ENCODE data around the gene STK16. TPM values are rescaled to one million over a fixed set of nuclear protein-coding genes. Genes with fewer than 3 reads are reported as not detected.
A peak's percentile ranks its signal among the peaks of the same experiment; 100 is the strongest.

Gene STK16
- total RNA-seq, 8 experiments from 2014 or later = 14.6 to 36.9 (median 23.7) TPM

DNA sequence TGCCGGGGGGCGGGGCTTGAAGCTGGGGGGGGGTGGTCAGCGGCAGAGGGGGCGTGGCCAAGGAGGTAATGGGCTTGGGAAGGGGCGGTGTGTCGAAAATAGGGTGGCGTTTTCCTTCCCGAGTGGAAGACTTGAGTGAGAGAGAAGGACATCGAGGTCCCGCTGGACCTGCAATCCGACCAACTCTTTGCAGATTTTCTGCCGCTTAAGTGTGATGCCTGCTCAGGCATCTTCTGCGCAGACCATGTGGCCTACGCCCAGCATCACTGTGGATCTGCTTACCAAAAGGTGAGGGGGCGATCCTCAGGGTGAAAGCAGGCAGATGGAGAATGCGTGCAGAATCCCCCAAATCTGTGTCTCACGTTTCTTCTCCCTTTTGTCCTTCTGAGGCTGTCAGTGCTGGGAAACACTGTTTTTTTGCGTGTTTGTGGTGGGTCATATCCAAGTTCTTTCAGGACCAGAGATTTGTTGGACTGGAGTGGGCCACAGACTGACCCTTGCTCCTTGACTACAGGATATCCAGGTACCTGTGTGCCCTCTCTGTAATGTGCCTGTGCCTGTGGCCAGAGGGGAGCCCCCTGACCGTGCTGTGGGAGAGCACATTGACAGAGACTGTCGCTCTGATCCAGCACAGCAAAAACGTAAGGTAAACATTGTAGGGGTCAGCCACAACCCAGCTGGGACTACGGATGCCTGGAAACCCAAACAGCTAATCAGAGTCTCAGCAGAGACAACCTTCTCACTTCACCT, 38.0 kb upstream of the STK16 start:
- peak in 1 of 8 experiments; percentile 9 for ATAC-seq (replicated peaks in 6 of 8)
- Histone ChIP-seq H3K4me1 (replicated peaks in 1 of 2) (peaks cover 7 to 11% of the 10 kb centered on the region in 2 donors), H3K27ac (peak overlapping the region; percentile 34 to 87), H3K4me3 (peak overlapping the region; percentile 54 to 91 (median 57))
- in situ Hi-C loops (cut with MboI; ENCODE audit: low pct_unique_long_range_greater_than_20kb in 2 of 9, low sequenced_read_pairs in 9 of 9, unreplicated experiment in 9 of 9) = no loop called here
- 0 to 57% (median 24%) methylated on average over 1 to 9 of the region's 22 CpGs; no CpG with 5 or more reads in 5 of the 10 experiments for WGBS, 10 experiments

DNA sequence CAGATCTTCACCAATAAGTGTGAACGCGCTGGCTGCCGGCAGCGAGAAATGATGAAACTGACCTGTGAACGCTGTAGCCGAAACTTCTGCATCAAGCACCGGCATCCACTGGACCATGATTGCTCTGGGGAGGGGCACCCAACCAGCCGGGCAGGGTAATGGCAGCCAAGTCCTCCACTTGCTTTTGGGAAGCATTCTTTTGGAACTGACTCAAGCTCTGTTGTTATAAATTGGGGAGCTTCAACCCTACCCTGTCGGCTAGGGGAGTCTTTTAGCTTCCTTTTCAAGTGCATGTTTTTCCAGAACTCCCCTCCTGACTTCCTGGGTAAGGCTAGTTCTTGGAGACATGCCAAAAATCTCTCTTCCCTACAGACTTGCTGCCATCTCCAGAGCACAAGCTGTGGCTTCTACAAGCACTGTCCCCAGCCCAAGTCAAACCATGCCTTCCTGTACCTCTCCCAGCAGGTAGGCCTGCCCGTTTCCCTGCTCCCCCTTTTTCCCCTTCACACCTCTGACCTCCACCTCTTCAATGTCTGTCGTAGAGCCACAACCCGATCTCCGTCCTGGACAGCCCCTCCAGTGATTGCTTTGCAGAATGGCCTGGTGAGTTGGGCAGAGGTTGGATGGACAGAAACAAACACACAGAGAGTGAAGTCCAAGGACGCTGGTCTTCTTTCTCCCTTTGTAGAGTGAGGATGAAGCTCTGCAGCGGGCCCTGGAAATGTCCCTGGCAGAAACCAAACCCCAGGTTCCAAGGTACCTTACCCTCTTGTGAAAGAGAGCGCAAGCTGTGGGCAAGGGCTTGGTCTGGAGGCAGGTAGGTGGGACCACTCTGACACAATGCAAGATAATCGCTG, 37.2 kb upstream of the STK16 start:
- in situ Hi-C loops (cut with MboI; ENCODE audit: low pct_unique_long_range_greater_than_20kb in 2 of 9, low sequenced_read_pairs in 9 of 9, unreplicated experiment in 9 of 9) = no loop called here
- Histone ChIP-seq H3K27ac (peak overlapping the region in 1 of 2 donors; percentile 87), H3K4me1 (replicated peaks in 1 of 2) (peaks cover 7 to 11% of the 10 kb centered on the region in 2 donors), H3K4me3 (peak overlapping the region in 3 of 5 donors; percentile 55 to 72 (median 57))
- no peak for ATAC-seq (replicated peaks in 6 of 8)
- WGBS, 10 experiments = 57 to 100% (median 84%) methylated on average over 1 to 10 of the region's 17 CpGs; no CpG with 5 or more reads in 1 of the 10 experiments

GRCh38 chr2:219209236-219210195, 35.8 kb upstream of the STK16 start:
- 46 to 95% (median 87%) methylated on average over 1 to 9 of the region's 18 CpGs; no CpG with 5 or more reads in 2 of the 10 experiments for WGBS, 10 experiments
- no peak for ATAC-seq (replicated peaks in 6 of 8)
- peaks cover 7 to 11% of the 10 kb centered on the region in 2 donors for H3K4me1 ChIP-seq (replicated peaks in 1 of 2)
- H3K27ac ChIP-seq = no peak overlapping the region
- no peak overlapping the region for H3K4me3 ChIP-seq
- in situ Hi-C loops (cut with MboI; ENCODE audit: low pct_unique_long_range_greater_than_20kb in 2 of 9, low sequenced_read_pairs in 9 of 9, unreplicated experiment in 9 of 9) = no loop called here

- peaks cover 7 to 11% of the 10 kb centered on the region in 2 donors for H3K4me1 ChIP-seq (replicated peaks in 1 of 2)
- no peak for ATAC-seq (replicated peaks in 6 of 8)
- H3K4me3 ChIP-seq = no peak overlapping the region
- in situ Hi-C loops (cut with MboI; ENCODE audit: low pct_unique_long_range_greater_than_20kb in 2 of 9, low sequenced_read_pairs in 9 of 9, unreplicated experiment in 9 of 9) = no loop called here
- 60 to 100% (median 93%) methylated on average over 1 to 14 of the region's 24 CpGs; no CpG with 5 or more reads in 2 of the 10 experiments for WGBS, 10 experiments
- no peak overlapping the region for H3K27ac ChIP-seq
Observed at GRCh38 chr2:219210196-219210885, 34.9 kb upstream of the STK16 start.

DNA sequence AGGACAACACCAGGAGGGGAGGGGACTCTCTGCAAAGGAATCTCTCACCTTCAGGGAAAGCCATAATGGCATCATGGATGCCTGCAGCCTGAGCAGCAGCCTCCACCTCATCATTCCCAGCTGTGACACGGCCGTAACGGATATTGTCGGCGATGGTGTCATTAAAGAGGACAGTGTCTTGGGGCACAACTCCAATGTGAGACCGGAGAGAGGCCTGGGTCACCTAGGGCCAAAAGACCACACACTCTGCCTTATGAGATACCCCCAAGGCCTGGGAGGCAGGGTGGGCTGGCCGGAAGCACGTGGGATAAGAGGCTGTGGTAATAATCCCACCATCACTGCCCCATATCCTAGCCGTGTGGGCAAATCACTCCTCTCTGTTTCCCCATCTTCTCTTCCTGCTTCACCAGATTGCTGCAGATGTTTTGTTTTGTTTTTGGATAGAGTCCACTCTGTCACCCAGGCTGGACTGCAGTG, 34.4 kb upstream of the STK16 start:
- H3K4me1 ChIP-seq (replicated peaks in 1 of 2) = peaks cover 7 to 8% of the 10 kb centered on the region in 2 donors
- no peak overlapping the region for H3K27ac ChIP-seq
- no peak overlapping the region for H3K4me3 ChIP-seq
- ATAC-seq (replicated peaks in 6 of 8) = no peak
- 67 to 83% methylated on average over 2 to 6 of the region's 9 CpGs; no CpG with 5 or more reads in 8 of the 10 experiments for WGBS, 10 experiments
- in situ Hi-C loops (cut with MboI; ENCODE audit: low pct_unique_long_range_greater_than_20kb in 2 of 9, low sequenced_read_pairs in 9 of 9, unreplicated experiment in 9 of 9) = no loop called here

DNA sequence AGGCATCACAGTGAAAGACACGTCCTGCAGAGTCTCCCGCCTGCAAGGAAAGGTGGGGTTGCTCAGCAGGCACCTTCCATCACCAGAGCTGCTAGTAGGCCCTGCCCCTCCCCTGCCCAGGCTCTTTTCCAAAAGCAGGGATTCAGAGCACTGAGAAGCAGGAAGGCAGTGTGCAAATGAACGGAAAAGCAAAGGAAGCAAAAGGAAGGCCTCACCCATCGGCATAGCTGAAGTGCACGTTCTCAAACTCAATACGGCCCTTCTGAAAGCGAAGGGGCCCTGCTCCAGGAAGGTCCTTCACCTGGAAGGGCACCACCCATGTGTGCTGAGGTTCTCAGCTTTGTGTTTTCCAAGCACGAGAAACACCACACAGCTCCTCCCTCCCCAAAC, 32.3 kb upstream of the STK16 start:
- in situ Hi-C loops (cut with MboI; ENCODE audit: low pct_unique_long_range_greater_than_20kb in 2 of 9, low sequenced_read_pairs in 9 of 9, unreplicated experiment in 9 of 9) = no loop called here
- Histone ChIP-seq H3K4me1 (replicated peaks in 1 of 2) (peaks cover 5 to 9% of the 10 kb centered on the region in 2 donors), H3K27ac (no peak overlapping the region), H3K4me3 (no peak overlapping the region)
- ATAC-seq (replicated peaks in 6 of 8) = no peak
- WGBS, 10 experiments = 86 to 100% (median 92%) methylated on average over 1 to 6 of the region's 8 CpGs; no CpG with 5 or more reads in 3 of the 10 experiments

- no peak overlapping the region for H3K27ac ChIP-seq
- WGBS, 10 experiments = 57 to 100% (median 99%) methylated on average over 1 to 7 of the region's 10 CpGs; no CpG with 5 or more reads in 2 of the 10 experiments
- H3K4me3 ChIP-seq = no peak overlapping the region
- in situ Hi-C loops (cut with MboI; ENCODE audit: low pct_unique_long_range_greater_than_20kb in 2 of 9, low sequenced_read_pairs in 9 of 9, unreplicated experiment in 9 of 9) = no loop called here
- ATAC-seq (replicated peaks in 6 of 8) = no peak
- H3K4me1 ChIP-seq (replicated peaks in 1 of 2) = peaks cover 5 to 8% of the 10 kb centered on the region in 2 donors
Observed at GRCh38 chr2:219213486-219214071, 31.7 kb upstream of the STK16 start.

DNA sequence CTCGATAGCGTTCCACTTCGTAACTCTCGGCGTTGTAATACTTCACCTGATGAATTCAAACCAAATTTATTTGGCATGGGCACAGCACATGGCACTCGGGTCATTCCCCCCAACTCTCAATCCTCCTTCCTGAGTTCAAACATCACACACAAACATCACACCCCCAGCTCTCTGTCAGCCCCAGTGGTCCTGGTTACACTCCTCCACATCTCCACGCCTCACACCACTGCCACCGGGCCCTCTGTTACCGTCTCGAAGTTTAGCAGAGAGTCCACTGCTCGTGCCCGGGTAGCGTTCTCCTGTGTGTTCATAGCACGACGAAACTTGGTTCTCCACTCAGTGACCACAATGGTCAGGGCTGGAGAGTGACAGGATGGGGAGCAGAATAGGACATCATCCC, 31.1 kb upstream of the STK16 start:
- ATAC-seq (replicated peaks in 6 of 8) = no peak
- Histone ChIP-seq H3K4me3 (no peak overlapping the region), H3K4me1 (replicated peaks in 1 of 2) (peaks cover 6 to 8% of the 10 kb centered on the region in 2 donors), H3K27ac (no peak overlapping the region)
- in situ Hi-C loops (cut with MboI; ENCODE audit: low pct_unique_long_range_greater_than_20kb in 2 of 9, low sequenced_read_pairs in 9 of 9, unreplicated experiment in 9 of 9) = no loop called here
- 92 to 100% (median 99%) methylated on average over 1 to 13 of the region's 15 CpGs; no CpG with 5 or more reads in 3 of the 10 experiments for WGBS, 10 experiments

- in situ Hi-C loops (cut with MboI; ENCODE audit: low pct_unique_long_range_greater_than_20kb in 2 of 9, low sequenced_read_pairs in 9 of 9, unreplicated experiment in 9 of 9) = no loop called here
- H3K27ac ChIP-seq = no peak overlapping the region
- WGBS, 10 experiments = 86 to 100% (median 100%) methylated on average over 1 to 5 of the region's 6 CpGs; no CpG with 5 or more reads in 3 of the 10 experiments
- H3K4me1 ChIP-seq (replicated peaks in 1 of 2) = peaks cover 12 to 13% of the 10 kb centered on the region in 2 donors
- no peak overlapping the region for H3K4me3 ChIP-seq
- no peak for ATAC-seq (replicated peaks in 6 of 8)
Observed at GRCh38 chr2:219214786-219215185, 30.5 kb upstream of the STK16 start.

- 90 to 100% (median 100%) methylated on average over 1 to 2 of the region's 27 CpGs; no CpG with 5 or more reads in 7 of the 10 experiments for WGBS, 10 experiments
- no peak for ATAC-seq (replicated peaks in 6 of 8)
- no peak overlapping the region for H3K4me3 ChIP-seq
- H3K4me1 ChIP-seq (replicated peaks in 1 of 2) = peaks cover 12 to 13% of the 10 kb centered on the region in 2 donors
- H3K27ac ChIP-seq = no peak overlapping the region
- in situ Hi-C loops (cut with MboI; ENCODE audit: low pct_unique_long_range_greater_than_20kb in 2 of 9, low sequenced_read_pairs in 9 of 9, unreplicated experiment in 9 of 9) = no loop called here
Observed at GRCh38 chr2:219215871-219216534, 29.3 kb upstream of the STK16 start.

- no peak overlapping the region for H3K27ac ChIP-seq
Observed at GRCh38 chr2:219216535-219216915, 28.8 kb upstream of the STK16 start.

More at GRCh38 chr2:219216535-219216915, 28.8 kb upstream of the STK16 start:
- peaks cover 12 to 13% of the 10 kb centered on the region in 2 donors for H3K4me1 ChIP-seq (replicated peaks in 1 of 2)
- no peak for ATAC-seq (replicated peaks in 6 of 8)
- WGBS, 10 experiments = 40 to 100% (median 94%) methylated on average over 1 to 4 of the region's 6 CpGs; no CpG with 5 or more reads in 5 of the 10 experiments
- H3K4me3 ChIP-seq = no peak overlapping the region
- in situ Hi-C loops (cut with MboI; ENCODE audit: low pct_unique_long_range_greater_than_20kb in 2 of 9, low sequenced_read_pairs in 9 of 9, unreplicated experiment in 9 of 9) = no loop called here

Data from motor neuron (in vitro differentiated cells).